ENCODE results near the gene KRT33B. TPM values are rescaled to one million over a fixed set of nuclear protein-coding genes. Genes with fewer than 3 reads are reported as not detected.

Gene KRT33B
- total RNA-seq, 2 experiments from 2014 or later, result not detected

Other genes with a start within 250 kb of the KRT33B start
- not detected for gene KRTAP4-12, start 245.6 kb downstream of the KRT33B start, total RNA-seq
- gene KRTAP4-6, start 229.3 kb downstream of the KRT33B start, total RNA-seq, result not detected
- not detected for gene KRTAP4-5, start 220.0 kb downstream of the KRT33B start, total RNA-seq
- not detected for gene KRTAP4-4, start 209.1 kb downstream of the KRT33B start, total RNA-seq
- not detected for gene KRTAP4-3, start 201.6 kb downstream of the KRT33B start, total RNA-seq
- gene KRTAP4-2, start 191.6 kb downstream of the KRT33B start, total RNA-seq, result not detected
- gene KRTAP4-1, start 184.9 kb downstream of the KRT33B start, total RNA-seq, result not detected
- gene KRTAP9-1, start 179.9 kb downstream of the KRT33B start, total RNA-seq, result not detected
- gene KRTAP9-2, start 143.2 kb downstream of the KRT33B start, total RNA-seq, result not detected
- not detected for gene KRTAP9-3, start 137.4 kb downstream of the KRT33B start, total RNA-seq
- not detected for gene KRTAP9-8, start 131.8 kb downstream of the KRT33B start, total RNA-seq
- not detected for gene KRTAP9-4, start 120.1 kb downstream of the KRT33B start, total RNA-seq
- gene KRTAP9-9, start 114.4 kb downstream of the KRT33B start, total RNA-seq, result not detected
- not detected for gene KRTAP9-6, start 104.4 kb downstream of the KRT33B start, total RNA-seq
- gene KRTAP9-7, start 94.1 kb downstream of the KRT33B start, total RNA-seq, result not detected
- not detected for gene KRTAP29-1, start 67.0 kb downstream of the KRT33B start, total RNA-seq
- not detected for gene KRTAP16-1, start 60.5 kb downstream of the KRT33B start, total RNA-seq
- gene KRTAP17-1, start 54.1 kb downstream of the KRT33B start, total RNA-seq, result not detected
- not detected for gene KRT33A, start 19.0 kb downstream of the KRT33B start, total RNA-seq
- gene KRT34, start 12.5 kb upstream of the KRT33B start, total RNA-seq, result not detected
- gene KRT31, start 27.8 kb upstream of the KRT33B start, total RNA-seq, result not detected
- not detected for gene KRT37, start 54.8 kb upstream of the KRT33B start, total RNA-seq
- not detected for gene KRT38, start 71.2 kb upstream of the KRT33B start, total RNA-seq
- gene KRT32, start 97.6 kb upstream of the KRT33B start, total RNA-seq, result not detected
- gene KRT35, start 111.3 kb upstream of the KRT33B start, total RNA-seq, result not detected
- not detected for gene KRT36, start 120.1 kb upstream of the KRT33B start, total RNA-seq
- not detected for gene KRT13, start 135.8 kb upstream of the KRT33B start, total RNA-seq
- not detected for gene KRT15, start 149.1 kb upstream of the KRT33B start, total RNA-seq
- gene KRT19, start 158.5 kb upstream of the KRT33B start, total RNA-seq, result not detected
- gene KRT9, start 202.2 kb upstream of the KRT33B start, total RNA-seq, result not detected
- gene KRT14, start 217.1 kb upstream of the KRT33B start, total RNA-seq, result not detected
- not detected for gene KRT16, start 243.0 kb upstream of the KRT33B start, total RNA-seq